A549 (cell line): ENCODE data around the gene CFAP68. TPM values are rescaled to one million over a fixed set of nuclear protein-coding genes. Genes with fewer than 3 reads are reported as not detected.

Source experiments
- ATAC-seq, 2 experiments: fragments of 200-7000 bp in 1 of 2; fragments of >200 bp in 1 of 2; cut with Nextera tagmentation in 1 of 2; cut with Tn5 transposase in 1 of 2; 3 replicates each; pipeline versions ENCODE4 v1.8.0 to v1.9.1; 2018 to 2020; ENCODE audit warnings: mild to moderate bottlenecking in 1 of 2, moderate library complexity in 1 of 2
- CTCF ChIA-PET: fragments of 300-600 bp; sonication (Branson Sonifier 250); formaldehyde crosslinking; extraction: SDS; loops from one replicate; lab custom pipeline; 2021; ENCODE audit warnings: antibody characterized with exemption, inconsistent platforms; lab: Yijun Ruan, JAX
- POLR2A ChIA-PET: fragments of 350-600 bp; formaldehyde crosslinking; extraction: SDS; loops from one replicate; lab custom pipeline; 2021; ENCODE audit warnings: antibody characterized with exemption, inconsistent platforms; lab: Yijun Ruan, JAX
- DNase-seq, 2 experiments: peaks; one replicate each; pipeline versions ENCODE4 v3.0.0 to v3.0.0-alpha.2; 2011 to 2016; ENCODE audit warnings: low read depth in 1 of 2, low spot score in 1 of 2
- FAIRE-seq: peaks from 2 replicates; lab custom pipeline; 2011; peaks lifted over from hg19 to GRCh38; lab: Jason Lieb, UNC
- H3K27ac ChIP-seq, 2 experiments: fragments of >200 bp; sonication (Bioruptor Twin); formaldehyde crosslinking; 3 replicates each; pipeline ENCODE4 v1.5.1; 2016 to 2017
- H3K4me1 ChIP-seq: fragments of >200 bp; sonication (Bioruptor Twin); formaldehyde crosslinking; 3 replicates; pipeline ENCODE4 v1.6.1; 2016
- H3K4me2 ChIP-seq: fragments of >200 bp; sonication (Bioruptor Twin); formaldehyde crosslinking; 3 replicates; pipeline ENCODE4 v1.6.1; 2016
- H3K4me3 ChIP-seq: fragments of >200 bp; sonication (Bioruptor Twin); formaldehyde crosslinking; 3 replicates; pipeline ENCODE4 v1.5.1; 2016
- H3K9me3 ChIP-seq: fragments of >200 bp; sonication (Bioruptor Twin); formaldehyde crosslinking; 3 replicates; pipeline ENCODE4 v1.6.1; 2016
- BCL3 ChIP-seq: fragments of >200 bp; sonication (Bioruptor Twin); formaldehyde crosslinking; IDR thresholded peaks from 3 replicates; pipeline ENCODE4 v1.6.1; 2016
- BHLHE40 ChIP-seq: IDR thresholded peaks from 2 replicates; pipeline ENCODE4 v1.6.1; 2012; ENCODE audit warnings: low read depth, low read length, inconsistent platforms
- CHD2 ChIP-seq: fragments of 150-350 bp; IDR thresholded peaks from 2 replicates; pipeline ENCODE4 v1.6.1; 2014; ENCODE audit warnings: low read length; ENCODE audit not compliant: partially characterized antibody
- EHMT2 ChIP-seq: fragments of 200-600 bp; sonication (generic); IDR thresholded peaks from 2 replicates; pipeline ENCODE4 v1.6.1; 2016; ENCODE audit warnings: antibody characterized with exemption, low read depth, mild to moderate bottlenecking, moderate library complexity
- EP300 ChIP-seq, 2 experiments: fragments of >200 bp; sonication (Bioruptor Twin); formaldehyde crosslinking; IDR thresholded peaks; 2 replicates in 1 of 2; 3 replicates in 1 of 2; pipeline ENCODE4 v1.6.1; 2016 to 2017
- ESRRA ChIP-seq: fragments of 150-350 bp; IDR thresholded peaks from 2 replicates; pipeline ENCODE4 v1.6.1; 2014; ENCODE audit warnings: mild to moderate bottlenecking, low read length, borderline replicate concordance
- FOSL2 ChIP-seq, 2 experiments: fragments of 450-650 bp in 1 of 2; fragments of >200 bp in 1 of 2; sonication (Bioruptor Twin) in 1 of 2; formaldehyde crosslinking; IDR thresholded peaks; 2 replicates each; pipeline versions ENCODE4 v1.5.0 to v1.6.1; 2016 to 2020; ENCODE audit warnings: mild to moderate bottlenecking in 1 of 2, moderate library complexity in 1 of 2
- FOXS1 ChIP-seq: fragments of 250-450 bp; sonication (Bioruptor Pico); IDR thresholded peaks from 2 replicates; pipeline ENCODE4 v1.5.0; 2020; ENCODE audit warnings: mild to moderate bottlenecking, moderate library complexity
- GATA3 ChIP-seq: IDR thresholded peaks from 2 replicates; pipeline ENCODE4 v1.6.1; 2012; ENCODE audit warnings: borderline replicate concordance
- HMGXB4 ChIP-seq: fragments of 250-450 bp; sonication (Bioruptor Pico); IDR thresholded peaks from 2 replicates; pipeline ENCODE4 v1.5.0; 2021; ENCODE audit warnings: mild to moderate bottlenecking, moderate library complexity, borderline replicate concordance
- HOXA7 ChIP-seq: fragments of 250-450 bp; sonication (Bioruptor Pico); IDR thresholded peaks from 2 replicates; pipeline ENCODE4 v1.5.0; 2020; ENCODE audit warnings: mild to moderate bottlenecking, moderate library complexity
- HOXB13 ChIP-seq: fragments of 250-450 bp; sonication (Bioruptor Pico); IDR thresholded peaks from 2 replicates; pipeline ENCODE4 v1.5.0; 2020; ENCODE audit warnings: low read depth, mild to moderate bottlenecking, moderate library complexity
- KDM1A ChIP-seq: fragments of 200-600 bp; sonication (generic); IDR thresholded peaks from 2 replicates; pipeline ENCODE4 v1.6.1; 2016; ENCODE audit warnings: low read depth, mild to moderate bottlenecking
- MAFK ChIP-seq: fragments of 450-650 bp; IDR thresholded peaks from 2 replicates; pipeline ENCODE4 v1.6.1; 2014; ENCODE audit not compliant: partially characterized antibody
- MAZ ChIP-seq: fragments of 150-350 bp; IDR thresholded peaks from 2 replicates; pipeline ENCODE4 v1.6.1; 2014; ENCODE audit warnings: antibody characterized with exemption, low read depth, low read length, borderline replicate concordance
- PBX3 ChIP-seq: IDR thresholded peaks from 2 replicates; pipeline ENCODE4 v1.6.1; 2012
- POLR2A ChIP-seq: IDR thresholded peaks from 2 replicates; pipeline ENCODE4 v1.6.1; 2012; ENCODE audit warnings: mild to moderate bottlenecking, low read length
- POLR2AphosphoS2 ChIP-seq: conservative IDR thresholded peaks from 2 replicates; pipeline ENCODE4 v1.6.1; 2012; ENCODE audit warnings: low read length, improper control_type of control experiment, inconsistent platforms
- RCOR1 ChIP-seq: fragments of 150-350 bp; IDR thresholded peaks from 2 replicates; pipeline ENCODE4 v1.6.1; 2014; ENCODE audit warnings: antibody characterized with exemption, low read length, low read depth
- RNF2 ChIP-seq: fragments of 200-600 bp; sonication (generic); IDR thresholded peaks from 2 replicates; pipeline ENCODE4 v1.6.1; 2016; ENCODE audit warnings: low read depth, mild to moderate bottlenecking, antibody characterized with exemption, moderate library complexity, borderline replicate concordance
- TP53 ChIP-seq: fragments of 250-450 bp; sonication (Bioruptor Pico); IDR thresholded peaks from 2 replicates; pipeline ENCODE4 v1.5.0; 2021; ENCODE audit warnings: mild to moderate bottlenecking, moderate library complexity
- USF2 ChIP-seq: fragments of 450-650 bp; IDR thresholded peaks from 2 replicates; pipeline ENCODE4 v1.6.1; 2014; ENCODE audit warnings: antibody characterized with exemption
- ZNF302 ChIP-seq: fragments of 250-450 bp; sonication (Bioruptor Pico); IDR thresholded peaks from 2 replicates; pipeline ENCODE4 v1.9.0; 2021; ENCODE audit warnings: inconsistent platforms, mild to moderate bottlenecking, moderate library complexity
- ZSCAN20 ChIP-seq: fragments of 250-450 bp; sonication (Bioruptor Pico); IDR thresholded peaks from 2 replicates; pipeline ENCODE4 v1.8.0; 2022; ENCODE audit warnings: mild to moderate bottlenecking, moderate library complexity
- WGBS: methylation state at CpG from one replicate; pipeline ENCODE4 v1.1.6; 2017; ENCODE audit errors: missing lambda C conversion rate; 5-methylcytosine and 5-hydroxymethylcytosine counted together
- polyA plus RNA-seq, 4 experiments: library from polyadenylated mRNA; depleted of rRNA in 3 of 4; stranded (reverse); fragments of >200 nt; fragmentation: RNase III in 1 of 4; extraction: RNeasy Plus Mini Kit Qiagen cat#74134 plus additional on column Dnase treatment in 1 of 4; gene quantifications; 2 replicates in 3 of 4; 3 replicates in 1 of 4; pipeline ENCODE4 v1.2.3, GENCODE V29; 2011 to 2017

The CFAP68 gene
- polyA plus RNA-seq, 2 of the 4 experiments (the other 2 are of a cell fraction) = 36.3 to 59.7 TPM

GRCh38 chr11:111855506-111855905 lies 23.8 kb upstream of the CFAP68 start:
- H3K9me3 ChIP-seq = no peaks in the 10 kb centered on the region
- H3K27ac ChIP-seq = no peak overlapping the region
- DNase-seq = no peak
- ATAC-seq = no peak
- no peak for FAIRE-seq
- TF ChIP-seq HOXB13 = no peak
- no peak for TF ChIP-seq MAZ
- TF ChIP-seq EHMT2 = no peak
- TF ChIP-seq USF2 = no peak
- TF ChIP-seq MAFK = no peak
- no peak for TF ChIP-seq RCOR1
- no peak for TF ChIP-seq TP53
- TF ChIP-seq, all 56 proteins: peak for 0
- CTCF ChIA-PET = interaction anchor here (0.6 to 2.0 kb wide), 3 partner anchors 9 to 40 kb away, joined by 3 to 5 read pairs (median 3); no protein-coding TSS in a partner anchor
- POLR2A ChIA-PET = no interaction called here
- H3K4me3 ChIP-seq = no peak overlapping the region
- H3K4me2 ChIP-seq = no peak overlapping the region
- H3K4me1 ChIP-seq = no peaks in the 10 kb centered on the region

GRCh38 chr11:111860257-111860656 lies 19.1 kb upstream of the CFAP68 start:
- FAIRE-seq = no peak
- Histone ChIP-seq H3K27ac (no peak overlapping the region), H3K4me2 (no peak overlapping the region), H3K4me3 (no peak overlapping the region), H3K4me1 (no peaks in the 10 kb centered on the region), H3K9me3 (no peaks in the 10 kb centered on the region)
- whole genome bisulfite sequencing = 86% methylated on average over 3 of the region's 3 CpGs
- POLR2A ChIA-PET = no interaction called here
- no peak for TF ChIP-seq BCL3
- TF ChIP-seq POLR2AphosphoS2 = no peak
- TF ChIP-seq FOSL2 (IDR thresholded peaks at IDR 0.05) = no peak
- no peak for TF ChIP-seq FOSL2 (CRISPR knock-in tag; IDR thresholded peaks at IDR 0.05)
- TF ChIP-seq ZNF302 (CRISPR knock-in tag) = no peak
- no peak for TF ChIP-seq PBX3
- TF ChIP-seq FOXS1 = no peak
- TF ChIP-seq RNF2 = no peak
- no peak for TF ChIP-seq HOXA7 (CRISPR knock-in tag)
- no peak for TF ChIP-seq GATA3
- no peak for TF ChIP-seq POLR2A
- no peak for TF ChIP-seq CHD2
- no peak for TF ChIP-seq ZSCAN20
- TF ChIP-seq BHLHE40 = no peak
- TF ChIP-seq HMGXB4 = no peak
- no peak for TF ChIP-seq MAZ
- no peak for TF ChIP-seq KDM1A
- TF ChIP-seq EP300 (IDR thresholded peaks at IDR 0.05) = no peak
- TF ChIP-seq ESRRA = no peak
- no peak for ATAC-seq
- CTCF ChIA-PET = interaction anchor here (1.7 kb wide), 1 partner anchor 11 kb away, joined by 4 read pairs; the partner anchor contains the start of gene ALG9
- no peak for DNase-seq
